Measurements from ENCODE around the gene B3GALT5. TPM values are rescaled to one million over a fixed set of nuclear protein-coding genes. Genes with fewer than 3 reads are reported as not detected.

Gene B3GALT5
- total RNA-seq, 2 donors from 2014 or later: 2.5 to 6.1 TPM

GRCh38 chr21:39637197-39637970 is 24.6 kb downstream of the B3GALT5 start:
- DNase-seq: peak; percentile 90
- Mint-ChIP-seq H3K27me3 (ENCODE audit: insufficient read depth) (no peaks in the 10 kb centered on the region), H3K9me3 (no peaks in the 10 kb centered on the region), H3K4me3 (no peak overlapping the region), H3K36me3 (ENCODE audit: low read depth) (peaks cover 4% of the 10 kb centered on the region), H3K4me1 (peaks cover 39% of the 10 kb centered on the region), H3K27ac (peak overlapping the region; percentile 66)
- H3K4me1 ChIP-seq (ENCODE audit: control insufficient read depth, insufficient read depth, low read length): peaks cover 25% of the 10 kb centered on the region
- H3K27me3 ChIP-seq (ENCODE audit: control insufficient read depth, insufficient read depth, low read length, poor library complexity, severe bottlenecking): no peaks in the 10 kb centered on the region
- no peak overlapping the region for H3K4me3 ChIP-seq (ENCODE audit: low read length)
- no peak overlapping the region for H3K27ac ChIP-seq (ENCODE audit: low read depth, low read length)
- no peak for TF ChIP-seq CTCF (conservative IDR thresholded peaks at IDR 0.05)
- H3K9ac ChIP-seq (ENCODE audit: extremely low read depth, low read length, poor library complexity, severe bottlenecking): no peak overlapping the region
- no peaks in the 10 kb centered on the region for H3K36me3 ChIP-seq (ENCODE audit: control insufficient read depth, insufficient read depth, low read length)
- 46 to 51% methylated on average over 8 of the region's 8 CpGs for WGBS, 2 experiments (ENCODE audit: insufficient coverage in 1 of 2, insufficient read length in 1 of 2)
- H3K9me3 ChIP-seq (ENCODE audit: control insufficient read depth, low read length): no peaks in the 10 kb centered on the region

- Mint-ChIP-seq H3K9me3 (no peaks in the 10 kb centered on the region), H3K4me1 (peaks cover 39% of the 10 kb centered on the region), H3K4me3 (no peak overlapping the region), H3K36me3 (ENCODE audit: low read depth) (peaks cover 4% of the 10 kb centered on the region), H3K27ac (peak overlapping the region; percentile 60), H3K27me3 (ENCODE audit: insufficient read depth) (no peaks in the 10 kb centered on the region)
- no peaks in the 10 kb centered on the region for H3K27me3 ChIP-seq (ENCODE audit: control insufficient read depth, insufficient read depth, low read length, poor library complexity, severe bottlenecking)
- no peak overlapping the region for H3K4me3 ChIP-seq (ENCODE audit: low read length)
- TF ChIP-seq CTCF (conservative IDR thresholded peaks at IDR 0.05): no peak
- H3K9ac ChIP-seq (ENCODE audit: extremely low read depth, low read length, poor library complexity, severe bottlenecking): no peak overlapping the region
- peaks cover 25% of the 10 kb centered on the region for H3K4me1 ChIP-seq (ENCODE audit: control insufficient read depth, insufficient read depth, low read length)
- WGBS, 2 experiments (ENCODE audit: insufficient coverage in 1 of 2, insufficient read length in 1 of 2): 85 to 88% methylated on average over 5 of the region's 5 CpGs
- H3K9me3 ChIP-seq (ENCODE audit: control insufficient read depth, low read length): no peaks in the 10 kb centered on the region
- no peaks in the 10 kb centered on the region for H3K36me3 ChIP-seq (ENCODE audit: control insufficient read depth, insufficient read depth, low read length)
- H3K27ac ChIP-seq (ENCODE audit: low read depth, low read length): no peak overlapping the region
- no peak for DNase-seq
Observed at GRCh38 chr21:39637971-39638240, 25.2 kb downstream of the B3GALT5 start.

- H3K9me3 Mint-ChIP-seq: no peaks in the 10 kb centered on the region
- no peak for TF ChIP-seq CTCF (conservative IDR thresholded peaks at IDR 0.05)
- H3K4me3 Mint-ChIP-seq: no peak overlapping the region
- H3K27ac Mint-ChIP-seq: peak overlapping the region; percentile 14
- no peak overlapping the region for H3K27ac ChIP-seq (ENCODE audit: low read depth, low read length)
- peaks cover 4% of the 10 kb centered on the region for H3K36me3 Mint-ChIP-seq (ENCODE audit: low read depth)
- DNase-seq: no peak
- H3K4me3 ChIP-seq (ENCODE audit: low read length): no peak overlapping the region
- WGBS, 2 experiments (ENCODE audit: insufficient coverage in 1 of 2, insufficient read length in 1 of 2): 78 to 88% methylated on average over 7 to 13 of the region's 13 CpGs
- H3K4me1 Mint-ChIP-seq: peaks cover 39% of the 10 kb centered on the region
- no peaks in the 10 kb centered on the region for H3K27me3 ChIP-seq (ENCODE audit: control insufficient read depth, insufficient read depth, low read length, poor library complexity, severe bottlenecking)
- H3K9me3 ChIP-seq (ENCODE audit: control insufficient read depth, low read length): no peaks in the 10 kb centered on the region
- peaks cover 25% of the 10 kb centered on the region for H3K4me1 ChIP-seq (ENCODE audit: control insufficient read depth, insufficient read depth, low read length)
- no peaks in the 10 kb centered on the region for H3K27me3 Mint-ChIP-seq (ENCODE audit: insufficient read depth)
- no peaks in the 10 kb centered on the region for H3K36me3 ChIP-seq (ENCODE audit: control insufficient read depth, insufficient read depth, low read length)
- H3K9ac ChIP-seq (ENCODE audit: extremely low read depth, low read length, poor library complexity, severe bottlenecking): no peak overlapping the region
Observed at GRCh38 chr21:39638281-39638680, 25.5 kb downstream of the B3GALT5 start.

Data from endodermal cell (in vitro differentiated cells).